NCI-H1694 treated with DMSO at 0.1 percent for 48 hours (cell line): Measurements from ENCODE around the gene CA10.

ENCODE experiments used
- DNase-seq: peaks from one replicate; lab custom pipeline; 2025; lab: John Stamatoyannopoulos, UW

Gene CA10

DNA sequence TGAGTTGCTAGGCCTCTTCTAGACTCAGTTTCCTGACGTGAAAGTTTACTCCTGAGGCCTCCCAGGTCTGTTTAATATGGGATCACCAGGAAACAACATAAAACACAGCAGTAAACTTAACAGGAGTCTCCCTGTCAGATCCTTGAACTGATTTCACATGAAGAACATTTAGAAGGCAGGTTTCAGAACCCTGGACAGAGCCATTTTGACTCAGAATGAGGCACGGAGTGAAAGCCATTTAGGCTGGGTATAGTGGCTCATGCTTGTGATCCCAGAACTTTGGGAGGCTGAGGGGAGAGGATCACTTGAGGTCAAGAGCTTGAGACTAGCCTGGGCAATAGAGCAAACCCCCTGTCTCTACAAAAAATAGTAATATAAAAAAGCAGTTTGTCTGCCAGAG lies 289.1 kb downstream of the CA10 start:
- DNase-seq = no peak

DNA sequence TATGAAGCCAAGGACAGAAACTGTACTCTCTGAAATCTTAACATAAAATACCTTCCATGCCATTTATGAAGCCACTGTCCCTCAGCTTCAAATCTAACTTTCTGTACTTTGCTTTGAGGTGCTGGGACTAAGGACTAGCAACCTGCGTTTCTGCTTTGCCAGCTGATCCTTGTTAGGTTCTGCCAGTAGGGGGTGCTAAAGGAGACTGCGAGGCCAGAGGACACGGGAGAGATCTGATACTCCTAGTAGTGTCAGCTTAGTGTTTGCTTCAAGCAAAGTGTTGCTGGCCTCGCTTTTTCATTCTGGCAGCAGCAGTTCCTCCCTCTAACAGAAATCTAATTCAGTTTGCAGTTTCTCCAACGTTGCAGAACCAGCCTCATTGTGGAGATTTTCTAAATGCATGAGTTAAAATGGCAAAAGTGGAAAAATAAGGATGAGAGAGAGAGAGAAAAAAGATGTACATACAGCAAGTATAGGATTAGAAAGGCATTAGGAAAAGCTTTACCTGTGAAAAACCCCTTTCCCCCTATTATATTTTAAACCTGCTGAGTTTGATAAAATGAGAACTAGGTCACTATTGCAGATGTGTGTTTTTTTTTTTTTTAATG lies 297.5 kb downstream of the CA10 start:
- peak; percentile 56 for DNase-seq

DNA sequence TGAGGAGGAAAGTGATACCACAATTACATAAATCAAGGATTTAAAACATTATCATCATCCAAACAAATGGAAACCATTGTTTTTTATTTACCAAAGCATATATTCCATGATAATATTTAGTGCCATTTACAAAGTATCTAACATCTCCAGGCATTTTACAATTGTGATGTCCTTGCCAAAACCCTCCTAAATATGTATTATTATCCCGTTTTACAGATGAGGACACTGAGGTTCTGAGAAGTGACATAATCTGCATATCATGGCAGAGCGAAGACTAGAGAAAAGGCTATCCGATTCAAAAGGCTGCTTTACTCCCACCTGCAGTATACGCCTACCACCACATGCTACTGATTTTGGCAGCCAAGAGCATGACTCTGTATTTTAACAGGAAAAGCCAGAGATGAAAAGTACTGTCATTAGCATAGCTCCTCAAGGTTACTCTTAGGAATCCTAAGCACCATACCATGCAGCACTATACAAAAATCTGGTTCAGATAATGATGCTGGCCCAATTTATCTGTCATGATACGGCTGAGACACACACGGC lies 301.4 kb downstream of the CA10 start:
- DNase-seq = peak; percentile 71

DNA sequence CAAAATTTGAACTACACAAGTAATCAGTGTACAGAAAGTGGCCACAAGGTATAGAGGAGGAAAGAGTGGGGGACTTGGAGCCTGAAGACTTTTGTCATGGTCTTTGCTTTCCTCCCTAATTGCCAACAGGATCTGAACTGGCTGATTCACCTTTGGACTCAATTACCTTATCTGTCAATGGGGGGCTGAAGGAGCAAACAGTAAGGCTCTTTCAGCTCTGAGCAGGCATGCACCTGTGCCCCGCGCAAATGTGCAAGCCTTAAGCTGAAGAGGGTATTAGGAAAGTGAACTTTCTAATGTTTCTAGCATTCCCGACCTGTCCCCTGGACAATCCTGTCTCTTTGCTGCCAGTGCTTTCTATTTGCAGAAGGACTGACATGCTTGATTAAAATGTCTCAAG lies 302.7 kb downstream of the CA10 start:
- no peak for DNase-seq

DNA sequence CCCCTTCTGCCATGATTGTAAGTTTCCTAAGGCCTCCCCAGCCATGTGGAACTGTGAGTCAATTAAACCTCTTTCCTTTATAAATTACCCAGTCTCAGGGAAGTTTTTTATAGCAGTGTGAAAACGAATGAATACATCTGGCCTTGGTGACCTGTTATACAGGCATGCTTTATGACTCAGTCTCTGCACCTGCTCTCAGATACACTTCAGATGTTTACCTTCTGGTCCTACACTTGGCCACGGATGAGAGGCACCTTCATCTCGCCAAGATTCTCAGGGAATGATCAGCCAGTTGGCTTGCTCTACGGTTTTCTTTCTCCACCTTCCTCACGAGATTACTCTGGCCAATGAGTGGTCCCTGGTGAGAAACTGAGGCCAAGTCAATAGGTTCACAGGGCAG lies 304.7 kb downstream of the CA10 start:
- DNase-seq = no peak

DNA sequence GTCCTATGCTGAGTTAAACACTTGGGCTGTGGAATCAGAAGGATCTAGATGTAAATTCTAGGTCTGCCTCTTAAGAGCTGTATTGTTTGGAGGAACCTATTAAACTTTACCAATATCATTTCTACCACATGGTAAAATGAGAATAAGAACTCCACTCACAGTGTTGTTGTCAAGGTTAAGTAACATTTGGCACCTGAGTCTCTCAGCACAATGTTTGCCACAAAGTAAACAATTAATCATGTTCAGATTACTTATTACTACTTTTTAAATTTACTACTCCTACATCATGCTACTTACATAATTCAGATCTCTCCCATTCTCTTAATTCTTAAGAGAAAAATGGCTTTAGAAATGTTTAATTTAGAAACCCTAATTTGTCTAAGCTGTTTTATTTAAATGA lies 305.9 kb downstream of the CA10 start:
- no peak for DNase-seq

DNA sequence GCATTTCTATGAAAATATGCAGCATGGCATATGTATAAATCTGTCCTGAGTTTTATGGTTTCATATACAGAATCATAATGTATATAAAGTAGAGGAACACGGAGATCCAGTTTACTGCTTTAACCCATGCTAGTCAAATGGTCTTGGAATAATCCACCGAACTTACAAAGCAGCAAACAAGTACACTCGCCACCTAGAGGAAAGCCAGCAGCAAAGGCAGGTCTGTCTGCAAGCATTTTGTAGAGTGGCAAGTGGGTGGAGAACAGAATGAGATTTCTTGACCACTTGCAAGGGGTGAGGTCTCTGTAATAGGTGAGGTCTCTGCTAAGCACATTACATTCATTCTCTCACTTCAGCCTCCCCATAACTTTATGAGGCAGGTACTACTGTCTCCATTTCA lies 308.3 kb downstream of the CA10 start:
- no peak for DNase-seq

DNA sequence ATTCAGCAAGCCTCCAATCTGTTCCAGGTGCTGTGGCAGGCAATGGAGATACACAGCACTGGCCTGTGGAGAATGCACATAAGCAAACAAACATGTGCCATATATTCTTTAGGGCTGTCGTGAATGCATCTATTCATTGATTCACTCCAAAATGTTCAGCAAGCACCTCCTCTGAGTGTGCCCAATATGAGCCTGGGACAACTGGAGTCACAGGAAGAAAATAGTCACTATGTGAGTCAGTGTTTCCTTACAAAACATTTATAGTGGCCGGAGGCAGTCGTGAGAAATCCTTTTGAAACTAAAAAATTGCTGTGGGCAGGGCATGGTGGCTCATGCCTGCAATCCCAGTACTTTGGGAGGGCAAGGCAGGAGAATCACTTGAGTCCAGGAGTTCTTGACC lies 310.1 kb downstream of the CA10 start:
- no peak for DNase-seq

DNA sequence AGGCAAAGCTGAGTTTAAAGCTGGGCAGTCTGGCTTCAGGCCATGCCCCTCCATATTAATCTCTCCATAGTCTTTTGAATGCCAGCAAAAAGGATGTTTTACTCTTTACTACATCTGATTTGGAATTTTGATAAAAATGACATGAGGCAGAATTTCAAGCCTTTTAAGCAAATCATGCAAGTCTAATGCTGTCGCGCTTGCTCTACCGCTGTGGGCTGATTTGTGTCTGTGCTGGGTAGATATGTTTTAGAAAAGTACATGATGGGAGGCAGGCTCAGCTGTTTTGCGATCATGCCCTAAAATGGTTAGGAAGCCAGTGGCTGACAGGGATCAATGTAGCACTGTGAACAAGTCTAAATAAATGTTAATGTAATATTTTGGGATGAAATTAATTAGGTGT lies 311.9 kb downstream of the CA10 start:
- DNase-seq = no peak

DNA sequence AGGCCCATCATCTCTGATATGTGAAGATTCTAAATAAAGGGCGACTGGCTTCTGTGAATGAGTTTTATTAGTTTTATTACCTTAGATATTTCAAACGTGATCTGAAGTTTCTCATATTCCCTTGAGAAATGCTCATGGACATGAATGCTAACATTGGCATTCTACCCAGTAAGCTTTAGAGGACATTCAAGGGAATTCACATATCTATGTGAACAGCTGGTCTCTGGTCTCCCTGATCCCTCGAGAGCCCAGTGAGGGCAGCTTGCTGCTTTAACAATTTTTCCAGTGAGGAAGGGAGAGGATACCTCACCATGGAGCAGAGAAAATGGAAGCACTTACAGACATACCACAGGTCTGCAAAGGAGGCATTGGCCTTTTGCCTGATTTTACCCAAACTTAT lies 312.7 kb downstream of the CA10 start:
- no peak for DNase-seq

DNA sequence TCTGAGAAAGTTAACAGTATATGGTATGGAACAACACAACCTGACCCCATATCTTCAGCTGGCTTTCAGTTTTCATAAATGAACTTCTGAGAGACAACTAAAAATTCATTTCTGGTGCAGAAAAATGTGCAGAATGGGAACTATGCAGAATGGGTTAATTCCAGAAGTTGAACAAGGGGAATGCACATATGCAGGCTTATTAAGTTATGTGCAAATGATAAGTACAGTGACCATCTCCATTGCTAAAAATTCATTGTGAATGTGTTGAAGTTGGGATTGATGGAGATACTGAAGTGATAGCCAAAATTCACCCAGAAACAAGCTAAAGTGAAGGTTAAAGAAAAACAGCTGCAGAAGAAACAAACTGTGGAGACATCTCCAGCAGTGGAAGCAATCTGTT lies 315.8 kb downstream of the CA10 start:
- no peak for DNase-seq

DNA sequence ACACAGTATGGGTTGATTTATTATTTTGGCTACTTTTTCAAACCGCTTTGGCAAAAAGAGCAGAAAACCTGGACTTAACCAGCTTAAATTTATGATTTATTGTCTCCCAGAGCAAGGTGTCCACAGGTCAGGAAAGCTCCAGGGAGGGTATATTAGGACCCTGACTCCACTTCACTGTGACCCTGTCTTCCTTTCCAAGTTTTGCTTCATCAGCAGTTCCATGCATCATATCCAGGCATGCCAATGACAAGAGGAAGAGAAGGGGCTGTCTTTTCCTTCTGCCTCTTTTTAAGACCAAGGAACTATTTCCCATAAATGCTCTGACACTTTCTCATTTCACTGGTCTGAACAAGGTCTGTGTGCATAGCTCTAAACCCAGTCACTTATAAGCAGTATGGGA lies 316.8 kb downstream of the CA10 start:
- no peak for DNase-seq

DNA sequence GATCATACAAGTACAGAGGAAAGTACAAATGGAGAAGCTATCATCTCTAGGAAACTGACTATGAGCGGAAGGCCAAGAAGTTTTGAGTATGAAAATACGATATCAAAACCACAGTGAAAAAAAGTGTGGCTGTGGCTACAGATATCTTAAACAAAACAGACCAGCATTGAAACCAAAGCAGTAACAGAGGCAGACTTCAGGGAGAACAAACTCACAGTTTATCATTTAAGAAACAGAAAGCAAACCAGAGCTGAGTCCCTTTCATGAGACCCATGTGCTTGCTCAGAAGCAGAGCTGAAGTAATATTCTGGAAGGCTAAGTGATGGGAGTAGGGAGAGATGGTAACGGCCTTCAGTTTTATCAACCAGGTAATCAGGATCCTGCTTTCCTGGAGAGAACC lies 317.8 kb downstream of the CA10 start:
- no peak for DNase-seq

DNA sequence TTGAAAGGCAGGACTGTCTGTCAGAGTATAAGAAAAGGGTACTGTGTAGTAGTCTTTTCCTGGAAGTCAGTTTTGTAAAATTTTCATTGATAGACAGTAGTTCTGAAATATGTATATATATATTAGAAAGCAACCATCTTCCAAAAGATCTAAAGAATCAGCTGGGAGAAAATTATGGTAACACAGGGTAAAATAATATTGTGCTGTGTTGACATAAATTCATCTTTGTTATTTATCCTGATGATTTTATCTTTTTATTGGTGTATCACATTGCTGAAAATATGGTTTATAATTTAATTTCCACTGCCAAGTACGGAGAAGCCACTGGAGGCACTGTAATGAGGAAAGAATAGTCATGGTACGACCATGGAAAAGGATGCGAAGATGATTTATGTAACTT lies 324.9 kb downstream of the CA10 start:
- no peak for DNase-seq

DNA sequence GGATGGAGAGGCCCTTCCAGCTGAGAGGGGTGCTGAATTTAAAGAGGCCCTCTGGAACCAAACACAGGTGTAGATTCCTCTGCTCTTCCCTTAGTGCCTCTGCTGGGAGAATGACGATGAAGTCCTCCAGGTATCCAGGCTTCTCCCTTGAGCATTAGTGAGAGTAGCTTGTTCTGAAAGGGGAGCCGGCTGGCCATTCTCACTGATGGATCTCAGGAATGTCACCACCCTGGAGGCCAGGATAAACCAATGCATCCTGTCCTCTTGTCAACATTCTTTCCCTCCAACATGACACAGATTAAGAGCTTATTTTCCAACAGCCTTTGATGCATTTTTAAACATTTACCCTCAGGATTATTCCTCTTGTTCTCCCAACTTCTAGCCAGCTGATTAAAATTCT lies 325.5 kb downstream of the CA10 start:
- no peak for DNase-seq

DNA sequence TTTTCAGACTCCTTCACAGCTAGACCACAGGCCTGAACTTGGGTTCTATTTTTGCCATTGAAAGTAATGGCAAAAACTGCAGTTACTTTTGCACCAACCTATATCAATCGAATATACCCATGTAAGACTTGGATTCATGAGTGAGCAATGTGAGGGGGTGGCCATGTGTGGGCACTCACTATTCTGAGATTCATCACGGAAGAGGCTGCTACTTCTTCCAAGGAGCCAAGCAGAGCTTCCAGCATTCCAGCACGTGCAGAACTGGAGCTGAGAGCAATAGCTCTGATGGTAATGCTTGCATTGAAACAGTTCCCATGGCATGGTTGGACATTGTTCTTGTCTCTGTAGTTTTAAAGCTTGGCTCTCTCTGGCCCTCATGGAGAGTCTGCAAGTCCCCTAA lies 327.6 kb downstream of the CA10 start:
- no peak for DNase-seq

DNA sequence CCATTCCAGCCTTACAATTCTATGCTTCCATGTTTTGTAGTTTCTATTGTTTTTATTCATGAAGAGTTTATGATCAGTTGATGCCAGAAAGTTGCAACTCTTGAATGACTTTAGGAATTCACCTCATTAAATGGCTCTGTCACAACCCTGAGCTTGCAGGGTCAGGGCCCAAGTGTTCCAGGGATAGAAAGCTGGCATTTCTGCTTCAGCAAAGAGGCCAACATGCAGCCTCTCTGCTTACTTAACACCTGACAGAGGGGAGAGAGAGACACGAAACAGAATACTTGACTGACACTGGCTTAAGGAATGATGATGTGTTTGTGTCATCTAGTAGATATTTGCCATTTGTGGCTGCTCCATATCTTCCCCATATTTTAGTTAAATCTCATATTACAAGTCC lies 328.1 kb downstream of the CA10 start:
- no peak for DNase-seq

DNA sequence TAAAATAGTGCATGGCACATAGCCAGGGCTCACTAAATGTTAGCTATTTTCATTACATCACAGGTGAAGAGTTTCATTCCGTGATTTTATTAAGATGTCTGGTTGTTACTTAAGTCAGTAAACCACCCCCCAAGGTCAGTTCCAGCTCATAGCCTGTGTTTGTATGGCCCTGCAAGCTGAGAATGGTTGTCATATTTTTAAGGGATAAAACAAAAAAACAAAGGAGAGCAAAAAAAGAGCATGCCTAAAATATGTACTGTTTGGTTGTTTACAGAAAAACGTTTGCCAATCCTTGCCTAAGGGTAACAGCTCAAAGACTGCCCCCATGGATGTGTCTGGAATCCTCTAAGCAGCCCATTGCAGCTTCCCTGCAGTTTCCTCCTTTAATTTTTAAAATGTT lies 329.6 kb downstream of the CA10 start:
- no peak for DNase-seq

DNA sequence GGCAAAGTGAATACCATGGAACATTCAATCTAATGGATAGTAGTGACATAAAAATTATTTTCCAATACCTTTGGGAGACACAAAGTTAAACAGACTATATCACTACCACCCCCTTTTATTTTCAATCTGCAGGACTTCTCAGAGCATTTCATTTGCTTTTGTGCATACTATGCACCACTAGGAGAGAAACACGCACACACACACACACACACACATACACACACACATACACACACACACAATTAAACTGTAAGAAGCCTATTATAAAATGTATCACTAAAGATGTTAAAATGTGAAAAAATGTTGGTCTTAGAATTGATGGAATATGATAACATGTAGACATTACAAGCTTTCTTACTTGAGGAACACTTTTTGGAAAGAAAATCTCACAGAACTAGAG lies 331.4 kb downstream of the CA10 start:
- no peak for DNase-seq

DNA sequence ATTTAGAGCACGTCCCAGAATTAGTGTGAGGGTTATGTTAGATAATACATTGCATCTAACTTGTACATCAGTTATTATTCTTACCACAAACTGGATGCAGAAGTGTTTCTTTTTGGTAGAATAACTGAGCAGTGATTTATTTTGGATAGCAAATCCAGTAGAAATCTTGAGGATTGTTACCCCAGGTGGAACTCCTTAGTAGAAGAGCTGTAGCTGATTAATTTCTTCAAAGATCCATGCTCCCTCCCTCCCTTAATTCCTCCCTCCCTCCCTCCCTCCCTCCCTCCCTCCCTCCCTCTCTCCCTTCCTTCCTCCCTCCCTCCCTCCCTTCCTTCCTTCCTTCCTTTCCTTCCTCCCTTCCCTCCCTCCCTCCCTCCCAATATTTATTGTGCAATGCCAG lies 337.7 kb downstream of the CA10 start:
- no peak for DNase-seq

DNA sequence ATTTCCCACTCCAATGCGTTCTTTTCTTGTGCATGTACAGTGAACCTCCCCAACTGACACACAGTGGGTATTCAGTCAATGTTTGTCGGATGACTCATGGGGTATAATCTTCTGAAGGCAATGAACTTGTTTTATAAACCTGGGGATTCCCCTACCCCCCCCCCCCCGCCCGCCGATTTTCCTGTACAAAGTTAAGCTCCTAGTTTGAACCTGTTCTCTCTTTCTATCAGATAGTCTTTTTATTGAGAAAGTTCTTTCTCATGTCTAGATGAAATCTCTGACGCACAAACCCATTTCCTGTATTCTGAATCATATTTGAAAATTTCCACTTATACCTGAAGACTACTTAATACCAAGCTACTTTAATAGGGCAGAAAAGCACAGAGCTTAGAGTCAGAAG lies 338.3 kb downstream of the CA10 start:
- no peak for DNase-seq

DNA sequence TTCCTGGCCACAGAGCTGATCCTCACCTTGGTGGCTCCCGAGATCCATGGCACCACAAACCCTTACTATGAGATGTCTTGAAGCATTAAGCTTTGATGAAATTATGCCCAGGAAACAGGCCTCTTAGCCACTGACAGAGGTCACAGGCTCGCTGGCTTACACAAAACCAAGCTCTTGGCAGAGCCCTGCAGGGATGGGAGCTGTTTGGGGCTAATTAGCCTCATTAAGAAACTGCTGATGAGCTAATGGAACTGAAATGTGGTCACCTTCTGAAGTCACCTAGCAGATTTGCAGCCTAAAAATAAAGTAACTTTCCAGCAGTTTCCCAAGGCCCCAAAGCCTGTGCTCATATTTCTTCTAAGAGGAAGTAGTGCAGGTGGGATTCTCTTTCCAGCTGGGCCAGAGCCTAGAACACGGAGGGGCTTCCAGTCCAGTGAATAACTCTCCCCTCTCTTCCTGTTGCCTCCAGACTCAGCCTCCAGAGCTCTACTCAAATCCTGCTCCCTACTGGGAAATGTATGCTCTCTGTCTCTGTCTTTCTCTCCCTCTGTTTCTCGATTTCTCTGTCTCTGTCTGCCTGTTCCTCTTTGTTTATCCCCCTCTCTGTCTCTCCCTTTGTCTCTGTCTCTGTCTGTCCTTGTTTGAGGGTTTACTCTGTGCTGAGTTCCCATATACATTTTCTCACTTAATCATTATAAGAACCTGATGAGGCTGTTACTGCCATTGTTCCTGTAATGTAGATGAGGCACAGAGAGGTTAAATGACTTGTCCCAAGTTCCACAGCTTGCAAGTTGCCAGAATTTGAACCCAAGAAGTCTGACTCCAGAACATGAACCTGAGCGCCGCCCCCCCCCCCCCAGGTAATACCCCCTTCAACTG lies 338.9 kb downstream of the CA10 start:
- no peak for DNase-seq

DNA sequence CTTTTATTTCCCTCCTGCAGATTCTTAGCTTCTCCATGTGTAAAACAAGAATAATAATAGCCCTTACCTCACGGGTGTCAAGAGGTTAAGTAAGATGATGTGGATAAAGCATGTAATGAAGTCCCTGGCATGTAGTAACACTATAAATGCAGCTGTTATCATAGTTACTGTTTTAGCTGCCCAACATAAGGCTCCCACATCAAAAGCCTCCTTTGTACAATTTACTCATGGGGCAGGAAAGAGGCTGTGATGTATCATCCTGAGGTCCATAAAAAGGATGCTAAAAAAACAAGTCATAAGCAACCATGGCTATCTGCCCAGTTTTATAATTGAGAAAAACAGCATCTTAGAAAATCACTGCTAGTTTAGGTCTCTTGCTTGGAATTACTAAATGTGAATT lies 339.7 kb downstream of the CA10 start:
- DNase-seq = no peak

DNA sequence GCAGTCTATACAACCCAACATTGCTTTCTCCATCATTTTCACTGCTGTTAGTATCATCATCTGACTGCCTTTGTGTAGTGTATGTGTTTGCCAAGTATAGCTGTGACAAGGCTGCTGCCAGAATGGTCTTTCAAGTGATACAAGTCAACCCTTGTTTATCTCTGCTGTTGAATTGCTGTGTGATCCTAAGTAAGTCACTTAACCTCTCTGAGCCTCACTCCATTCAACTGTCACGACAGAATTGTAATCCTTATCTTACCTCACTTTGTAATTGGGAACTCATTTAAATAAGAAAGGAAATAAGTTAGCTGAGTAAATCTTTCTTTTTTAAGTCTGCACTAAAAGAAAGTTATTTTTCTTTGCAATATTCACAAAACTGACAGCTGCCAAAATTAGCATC lies 340.6 kb downstream of the CA10 start:
- no peak for DNase-seq
